Ovary (tissue), 3 donors: ENCODE data around the gene SULT1C3.

Source experiments
- EP300 ChIP-seq: sonication (generic); formaldehyde crosslinking; IDR thresholded peaks from one replicate; pipeline ENCODE4 v1.6.1; 2017; ENCODE audit warnings: antibody characterized with exemption
- POLR2A ChIP-seq: fragments of 450-650 bp; IDR thresholded peaks from one replicate; pipeline ENCODE4 v1.6.1; 2017; ENCODE audit warnings: antibody characterized with exemption, mild to moderate bottlenecking, moderate library complexity
- TF ChIP-seq, protein P1 (sequence below), 3 donors: fragments of 450-650 bp in 2 of 3; fragments of 200-600 bp in 1 of 3; IDR thresholded peaks; one replicate each; pipeline versions ENCODE4 v1.5.1 to v1.8.0; 2016 to 2022; ENCODE audit warnings: antibody characterized with exemption in 3 of 3, mild to moderate bottlenecking in 1 of 3
- donor health status: DM: no; HTN: no; CAD: no.

DNA sequence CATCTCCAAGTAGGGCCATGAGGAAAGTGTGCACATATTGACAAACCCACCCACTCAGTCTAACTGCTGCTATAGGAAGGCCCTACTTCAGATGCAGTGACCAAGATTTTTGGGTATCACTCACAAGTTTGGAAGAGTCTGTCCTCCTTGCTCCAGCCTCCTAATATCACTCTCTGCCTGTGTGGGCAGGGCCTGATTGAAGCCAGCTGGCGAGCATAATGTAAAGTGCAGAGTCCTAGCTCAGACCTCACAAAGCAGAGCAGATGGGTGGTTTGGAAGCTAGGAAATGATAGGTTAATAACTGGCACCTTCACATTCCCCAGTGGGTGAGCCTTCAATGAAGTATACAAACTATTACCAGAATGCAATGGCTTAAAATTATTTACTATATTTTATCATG, 11.2 kb upstream of the SULT1C3 start:
- TF ChIP-seq, protein P1, sequence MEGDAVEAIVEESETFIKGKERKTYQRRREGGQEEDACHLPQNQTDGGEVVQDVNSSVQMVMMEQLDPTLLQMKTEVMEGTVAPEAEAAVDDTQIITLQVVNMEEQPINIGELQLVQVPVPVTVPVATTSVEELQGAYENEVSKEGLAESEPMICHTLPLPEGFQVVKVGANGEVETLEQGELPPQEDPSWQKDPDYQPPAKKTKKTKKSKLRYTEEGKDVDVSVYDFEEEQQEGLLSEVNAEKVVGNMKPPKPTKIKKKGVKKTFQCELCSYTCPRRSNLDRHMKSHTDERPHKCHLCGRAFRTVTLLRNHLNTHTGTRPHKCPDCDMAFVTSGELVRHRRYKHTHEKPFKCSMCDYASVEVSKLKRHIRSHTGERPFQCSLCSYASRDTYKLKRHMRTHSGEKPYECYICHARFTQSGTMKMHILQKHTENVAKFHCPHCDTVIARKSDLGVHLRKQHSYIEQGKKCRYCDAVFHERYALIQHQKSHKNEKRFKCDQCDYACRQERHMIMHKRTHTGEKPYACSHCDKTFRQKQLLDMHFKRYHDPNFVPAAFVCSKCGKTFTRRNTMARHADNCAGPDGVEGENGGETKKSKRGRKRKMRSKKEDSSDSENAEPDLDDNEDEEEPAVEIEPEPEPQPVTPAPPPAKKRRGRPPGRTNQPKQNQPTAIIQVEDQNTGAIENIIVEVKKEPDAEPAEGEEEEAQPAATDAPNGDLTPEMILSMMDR (IDR thresholded peaks at IDR 0.05), result no peak
- no peak for TF ChIP-seq POLR2A
- TF ChIP-seq EP300, result no peak
